K562 (cell line): ENCODE results near the gene DNAJB7. TPM values are rescaled to one million over a fixed set of nuclear protein-coding genes. Genes with fewer than 3 reads are reported as not detected.

Experiments
- CAMTA2 ChIP-seq: fragments of 250-450 bp; sonication (Bioruptor Pico); conservative IDR thresholded peaks from 2 replicates; pipeline ENCODE4 v1.5.1; 2022
- CHD1 ChIP-seq: fragments of 200-600 bp; sonication (generic); IDR thresholded peaks from one replicate; pipeline ENCODE4 v1.6.1; 2012; ENCODE audit warnings: mild to moderate bottlenecking, moderate library complexity, low read length, inconsistent platforms
- GATAD2B ChIP-seq: fragments of 450-650 bp; IDR thresholded peaks from 2 replicates; pipeline ENCODE4 v1.6.1; 2017; ENCODE audit warnings: mild to moderate bottlenecking, borderline replicate concordance
- HMGN3 ChIP-seq: IDR thresholded peaks from 2 replicates; pipeline ENCODE4 v1.6.1; 2011; ENCODE audit warnings: borderline replicate concordance, low read depth, mild to moderate bottlenecking, mixed read lengths, low read length; ENCODE audit not compliant: insufficient read length; ENCODE audit errors: extremely low read depth
- HNRNPK ChIP-seq: fragments of 200-400 bp; formaldehyde crosslinking; IDR thresholded peaks from one replicate; pipeline ENCODE4 v1.6.1; 2018; ENCODE audit warnings: mild to moderate bottlenecking, low read depth, low read length; ENCODE audit not compliant: poor library complexity, severe bottlenecking
- MAZ ChIP-seq, 2 experiments: fragments of 450-650 bp in 1 of 2; sonication (generic) in 1 of 2; formaldehyde crosslinking; IDR thresholded peaks in 1 of 2; conservative IDR thresholded peaks in 1 of 2; 2 replicates each; pipeline versions ENCODE4 v1.4.0 to v1.5.0; 2020; ENCODE audit warnings: mild to moderate bottlenecking in 1 of 2, missing genetic modification reagents in 1 of 2
- NFE2L1 ChIP-seq: fragments of 450-650 bp; IDR thresholded peaks from 2 replicates; pipeline ENCODE4 v1.6.1; 2016; ENCODE audit warnings: missing genetic modification characterization, low read depth, mild to moderate bottlenecking, missing compliant biosample characterization, moderate library complexity, borderline replicate concordance
- PHF20 ChIP-seq: fragments of 450-650 bp; IDR thresholded peaks from 2 replicates; pipeline ENCODE4 v1.6.1; 2018; ENCODE audit not compliant: partially characterized antibody
- RB1 ChIP-seq: fragments of 450-650 bp; IDR thresholded peaks from 2 replicates; pipeline ENCODE4 v1.6.1; 2017; ENCODE audit warnings: low read depth, mild to moderate bottlenecking
- SLC30A9 ChIP-seq: fragments of 250-450 bp; sonication (Bioruptor Pico); IDR thresholded peaks from 2 replicates; pipeline ENCODE4 v1.8.0; 2022; ENCODE audit warnings: mild to moderate bottlenecking, moderate library complexity
- SMAD1 ChIP-seq: fragments of 150-350 bp; IDR thresholded peaks from 2 replicates; pipeline ENCODE4 v1.6.1; 2014; ENCODE audit warnings: low read length, low read depth; ENCODE audit not compliant: partially characterized antibody
- TAF1 ChIP-seq: IDR thresholded peaks from 2 replicates; pipeline ENCODE4 v1.6.1; 2011; ENCODE audit warnings: mild to moderate bottlenecking, low read length, moderate library complexity; ENCODE audit not compliant: insufficient read depth, control insufficient read depth, severe bottlenecking; ENCODE audit errors: extremely low read depth
- TOE1 ChIP-seq, 2 experiments: fragments of 450-650 bp in 1 of 2; sonication (generic) in 1 of 2; formaldehyde crosslinking in 1 of 2; IDR thresholded peaks; 2 replicates each; pipeline versions ENCODE4 v1.7.1 to v1.8.0; 2016 to 2022; ENCODE audit warnings: borderline replicate concordance in 2 of 2, mild to moderate bottlenecking in 2 of 2, antibody characterized with exemption in 1 of 2, inconsistent platforms in 1 of 2, low read depth in 1 of 2, missing genetic modification reagents in 1 of 2, moderate library complexity in 1 of 2
- ZFP30 ChIP-seq: fragments of 250-450 bp; sonication (Bioruptor Pico); IDR thresholded peaks from 2 replicates; pipeline ENCODE4 v1.8.0; 2022; ENCODE audit warnings: moderate library complexity, mild to moderate bottlenecking, inconsistent platforms, borderline replicate concordance
- ZFP91 ChIP-seq: sonication (generic); formaldehyde crosslinking; IDR thresholded peaks from 2 replicates; pipeline ENCODE4 v1.8.0; 2022; ENCODE audit warnings: mild to moderate bottlenecking, missing genetic modification reagents
- polyA plus RNA-seq, 8 experiments: library from polyadenylated mRNA; depleted of rRNA in 4 of 8; stranded (reverse) in 5 of 8; unstranded in 3 of 8; fragments of >200 nt; fragmentation: Nextera tagmentation in 2 of 8; fragmentation: Illumina TruSeq in 1 of 8; extraction: Ambion mirVana in 2 of 8; extraction: Trizol in 1 of 8; gene quantifications; 2 replicates each; pipeline versions ENCODE4 v1.2.1 to v1.2.3, GENCODE V29; 2011 to 2014; ENCODE audit warnings: inconsistent platforms in 1 of 8, missing spikeins in 1 of 8
- total RNA-seq, 7 experiments: library from RNA; depleted of rRNA in 6 of 7; stranded (reverse); fragments of >200 nt in 6 of 7; fragmentation: Illumina TruSeq in 2 of 7; extraction: Trizol in 2 of 7; gene quantifications; 2 replicates each; pipeline versions ENCODE4 v1.2.1 to v1.2.3, GENCODE V29; 2011 to 2021; ENCODE audit warnings: low replicate concordance in 1 of 7
- TF ChIP-seq, protein P1 (sequence below): sonication (generic); formaldehyde crosslinking; IDR thresholded peaks from 2 replicates; pipeline ENCODE4 v1.8.0; 2022; ENCODE audit warnings: missing genetic modification reagents, mild to moderate bottlenecking, borderline replicate concordance

Gene DNAJB7
- total and polyA plus RNA-seq, 9 of the 15 experiments (the other 6 are each of a cell fraction or from before 2014, with no cell fraction given): 0.13 to 0.21 TPM; not detected in 7

- TF ChIP-seq CHD1 (no peak), TOE1 (IDR thresholded peaks at IDR 0.05; ENCODE audit: borderline replicate concordance) (0 out of 2 replicates have a peak, but pooled peaks have one; percentile 16), TOE1 (CRISPR knock-in tag; IDR thresholded peaks at IDR 0.05; ENCODE audit: borderline replicate concordance, low read depth) (no peak), SMAD1 (no peak), TAF1 (no peak), GATAD2B (peak; percentile 47; the same call in 1 of the 2 replicates), ZFP30 (CRISPR knock-in tag) (peak; percentile 87), CAMTA2 (CRISPR knock-in tag) (peak; percentile 93; the same call in 1 of the 2 replicates), HMGN3 (peak; percentile 85), NFE2L1 (tag) (peak; percentile 96), PHF20 (no peak), HNRNPK (no peak), SLC30A9 (CRISPR knock-in tag) (peak; percentile 94), MAZ (CRISPR knock-in tag; conservative IDR thresholded peaks at IDR 0.05 in 1 of 2, IDR thresholded peaks at IDR 0.05 in 1 of 2) (peak in 1 of 2 experiments; percentile 100; a peak in 2 of 4 replicates), RB1 (no peak), ZFP91 (CRISPR knock-in tag) (no peak)
- TF ChIP-seq, protein P1, sequence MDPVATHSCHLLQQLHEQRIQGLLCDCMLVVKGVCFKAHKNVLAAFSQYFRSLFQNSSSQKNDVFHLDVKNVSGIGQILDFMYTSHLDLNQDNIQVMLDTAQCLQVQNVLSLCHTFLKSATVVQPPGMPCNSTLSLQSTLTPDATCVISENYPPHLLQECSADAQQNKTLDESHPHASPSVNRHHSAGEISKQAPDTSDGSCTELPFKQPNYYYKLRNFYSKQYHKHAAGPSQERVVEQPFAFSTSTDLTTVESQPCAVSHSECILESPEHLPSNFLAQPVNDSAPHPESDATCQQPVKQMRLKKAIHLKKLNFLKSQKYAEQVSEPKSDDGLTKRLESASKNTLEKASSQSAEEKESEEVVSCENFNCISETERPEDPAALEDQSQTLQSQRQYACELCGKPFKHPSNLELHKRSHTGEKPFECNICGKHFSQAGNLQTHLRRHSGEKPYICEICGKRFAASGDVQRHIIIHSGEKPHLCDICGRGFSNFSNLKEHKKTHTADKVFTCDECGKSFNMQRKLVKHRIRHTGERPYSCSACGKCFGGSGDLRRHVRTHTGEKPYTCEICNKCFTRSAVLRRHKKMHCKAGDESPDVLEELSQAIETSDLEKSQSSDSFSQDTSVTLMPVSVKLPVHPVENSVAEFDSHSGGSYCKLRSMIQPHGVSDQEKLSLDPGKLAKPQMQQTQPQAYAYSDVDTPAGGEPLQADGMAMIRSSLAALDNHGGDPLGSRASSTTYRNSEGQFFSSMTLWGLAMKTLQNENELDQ (CRISPR knock-in tag): no peak
These were observed 48.0 kb downstream of the DNAJB7 start (continued) for GRCh38 chr22:40813912-40814315.
